ENCODE results near the gene CASKIN1.
"Not testable (repeated sequence)": the region's sequence is repeated elsewhere in the genome, so short reads cannot be mapped to it uniquely, and the experiment has no call there.

The CASKIN1 gene

DNA sequence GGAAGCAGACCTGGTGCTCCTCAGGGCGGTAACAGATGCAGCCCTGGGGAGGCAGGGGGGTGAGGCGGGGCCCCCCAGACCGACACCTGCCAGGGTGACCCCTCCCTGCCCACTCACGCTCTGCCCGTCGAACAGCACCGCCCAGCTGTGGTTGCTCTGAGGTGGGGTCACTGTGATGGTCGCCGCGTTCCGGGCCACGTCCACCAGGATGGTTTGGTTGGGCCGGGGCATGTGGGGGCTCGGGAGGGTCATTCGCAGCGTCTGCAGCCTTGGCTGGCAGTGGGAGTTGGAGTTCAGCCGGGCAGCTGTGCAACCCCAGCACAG, 13.6 kb upstream of the CASKIN1 start:
- FAIRE-seq, result no peak

DNA sequence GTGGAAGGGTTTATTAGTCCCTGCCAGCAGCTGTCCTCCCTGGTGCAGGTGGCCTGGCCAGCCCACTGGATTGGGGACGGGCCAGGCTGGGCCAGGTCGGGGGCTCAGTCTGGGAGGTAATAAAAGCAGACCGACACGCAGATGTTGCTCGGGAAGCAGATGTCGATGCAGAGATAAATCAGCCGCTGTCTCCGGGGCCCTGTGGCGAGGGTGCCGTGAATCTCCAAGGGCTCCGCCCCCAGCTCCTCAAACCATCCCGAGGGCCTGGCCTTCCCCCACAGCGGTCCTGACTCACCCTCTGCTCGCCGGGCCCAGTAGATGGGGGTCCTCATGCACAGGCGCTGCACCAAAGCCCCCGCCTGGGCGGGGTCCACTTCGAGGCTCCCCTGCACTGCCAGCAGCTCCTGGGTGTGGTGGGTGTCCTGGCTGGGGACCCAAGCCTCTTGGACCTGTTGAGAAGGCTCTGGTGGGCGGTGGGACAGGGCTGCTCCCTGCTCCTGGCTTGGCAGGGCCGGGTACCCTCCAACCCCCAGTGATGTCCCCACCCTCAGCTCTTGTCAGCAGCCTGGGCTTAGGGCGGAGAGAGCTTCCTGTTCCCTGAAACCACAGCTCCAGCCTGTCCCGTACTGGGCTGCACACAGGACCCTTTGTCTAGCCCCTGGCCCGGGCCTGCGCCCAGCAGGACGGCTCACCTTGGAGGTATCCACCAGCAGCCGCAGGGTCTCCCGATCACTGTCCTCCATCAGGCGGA, 13.0 kb upstream of the CASKIN1 start:
- no peak for FAIRE-seq

- no peak for FAIRE-seq
Observed at GRCh38 chr16:2208772-2209171, 12.4 kb upstream of the CASKIN1 start.

GRCh38 chr16:2208308-2208707, 11.9 kb upstream of the CASKIN1 start:
- FAIRE-seq, result no peak

GRCh38 chr16:2207872-2208271, 11.5 kb upstream of the CASKIN1 start:
- no peak for FAIRE-seq

- FAIRE-seq, result no peak
Observed at GRCh38 chr16:2206780-2207433, 10.5 kb upstream of the CASKIN1 start.

- FAIRE-seq, result no peak
Observed at GRCh38 chr16:2206420-2206779, 10.0 kb upstream of the CASKIN1 start.

- FAIRE-seq, result no peak
Observed at GRCh38 chr16:2205967-2206313, 9.5 kb upstream of the CASKIN1 start.

- no peak for FAIRE-seq
Observed at GRCh38 chr16:2205104-2205966, 8.9 kb upstream of the CASKIN1 start, which contains the start of gene MLST8. MLST8 (plus strand) TSS chr16:2205454; CDS start chr16:2206086, 632 bp downstream.

DNA sequence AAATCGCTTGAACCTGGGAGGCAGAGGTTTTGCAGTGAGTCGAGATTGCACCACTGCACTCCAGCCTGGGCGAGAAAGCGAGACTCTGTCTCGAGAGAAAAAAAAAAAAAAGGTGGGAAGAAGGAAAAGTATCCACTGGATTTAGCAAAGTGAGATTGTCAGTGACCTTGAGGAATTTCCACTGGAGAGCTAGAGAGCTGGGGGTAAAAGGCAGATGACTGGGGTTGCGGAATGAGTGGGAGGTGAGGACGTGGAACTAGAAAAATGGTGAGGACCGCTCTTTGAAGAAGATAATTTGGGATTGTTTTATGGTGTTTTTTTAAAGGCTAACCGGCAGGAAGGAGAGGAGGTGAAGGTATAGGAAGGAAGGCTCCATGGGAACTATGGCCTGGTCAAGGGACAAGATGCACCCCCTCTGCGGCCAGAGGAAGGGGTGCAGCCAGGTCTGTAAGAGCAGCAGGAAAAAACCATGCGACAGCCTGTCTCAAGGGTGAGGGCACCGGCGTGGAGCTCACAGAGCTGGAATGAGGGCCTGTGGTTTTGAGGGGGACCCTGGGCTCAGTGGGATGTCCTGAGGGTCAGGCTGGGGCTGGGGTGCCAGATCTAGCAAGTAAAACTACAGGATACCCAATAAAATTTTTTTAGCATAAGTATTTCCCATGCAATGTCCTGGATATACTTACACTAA, 8.2 kb upstream of the CASKIN1 start:
- no peak for FAIRE-seq

- not testable (repeated sequence) for FAIRE-seq
Observed at GRCh38 chr16:2203119-2203688, 6.8 kb upstream of the CASKIN1 start.

- no peak for FAIRE-seq
Observed at GRCh38 chr16:2200313-2200712, 3.9 kb upstream of the CASKIN1 start.

DNA sequence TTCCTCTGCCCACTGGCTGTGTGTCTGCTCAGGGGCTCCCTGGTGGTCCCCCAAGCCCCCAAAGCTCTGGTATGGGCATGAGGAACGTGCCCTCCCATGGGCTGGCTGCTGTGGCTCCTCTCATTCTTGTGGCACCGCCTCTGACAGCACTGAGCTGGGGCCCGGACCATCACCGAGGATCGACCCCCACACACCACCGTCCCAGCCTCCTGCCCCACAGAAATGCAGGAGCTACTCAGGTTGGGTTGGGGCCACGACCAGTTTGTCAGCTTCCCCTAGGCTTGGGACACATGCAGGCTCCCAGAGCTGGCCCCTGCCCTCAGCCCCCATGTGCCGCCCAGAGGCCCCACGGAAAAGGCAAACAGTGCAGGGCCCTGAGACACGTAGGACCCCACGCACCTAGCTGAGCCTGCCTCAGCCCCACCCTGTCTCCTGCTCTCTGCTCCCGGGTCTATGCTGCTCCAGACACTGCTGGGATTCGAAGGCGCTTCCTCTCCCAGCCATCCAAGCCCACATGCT, 3.3 kb upstream of the CASKIN1 start:
- no peak for FAIRE-seq

GRCh38 chr16:2199095-2199494, 2.7 kb upstream of the CASKIN1 start:
- no peak for FAIRE-seq

- FAIRE-seq, result no peak
Observed at GRCh38 chr16:2198283-2198682, 1.9 kb upstream of the CASKIN1 start.

GRCh38 chr16:2197765-2198164, 1.4 kb upstream of the CASKIN1 start:
- FAIRE-seq, result no peak

DNA sequence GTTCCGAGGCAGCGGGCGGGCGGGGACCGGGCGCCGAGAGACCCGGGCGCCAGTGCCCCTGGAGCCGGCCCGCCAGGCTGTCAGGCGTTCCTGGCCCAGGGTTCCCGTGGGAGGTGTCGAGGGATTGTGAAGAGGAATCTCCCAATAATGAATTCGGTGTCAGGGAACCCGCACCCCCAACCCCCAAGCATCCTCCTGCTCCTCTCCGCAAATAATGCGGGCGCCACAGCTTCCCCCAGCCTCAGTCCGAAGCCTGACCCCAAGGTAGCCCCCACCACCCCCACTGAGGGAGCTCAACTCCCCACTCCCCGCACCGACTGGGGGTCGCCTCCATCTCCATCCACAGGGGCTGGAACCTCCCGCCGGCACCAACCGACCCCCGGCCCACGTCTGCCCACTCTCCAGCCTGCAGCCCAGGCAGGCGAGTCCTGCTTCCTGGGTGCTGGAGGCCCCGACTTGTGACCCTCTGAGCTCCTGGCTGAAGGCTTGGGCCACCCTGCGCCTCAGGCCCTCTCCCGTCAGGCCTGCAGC, 641 bp upstream of the CASKIN1 start:
- FAIRE-seq, result no peak

DNA sequence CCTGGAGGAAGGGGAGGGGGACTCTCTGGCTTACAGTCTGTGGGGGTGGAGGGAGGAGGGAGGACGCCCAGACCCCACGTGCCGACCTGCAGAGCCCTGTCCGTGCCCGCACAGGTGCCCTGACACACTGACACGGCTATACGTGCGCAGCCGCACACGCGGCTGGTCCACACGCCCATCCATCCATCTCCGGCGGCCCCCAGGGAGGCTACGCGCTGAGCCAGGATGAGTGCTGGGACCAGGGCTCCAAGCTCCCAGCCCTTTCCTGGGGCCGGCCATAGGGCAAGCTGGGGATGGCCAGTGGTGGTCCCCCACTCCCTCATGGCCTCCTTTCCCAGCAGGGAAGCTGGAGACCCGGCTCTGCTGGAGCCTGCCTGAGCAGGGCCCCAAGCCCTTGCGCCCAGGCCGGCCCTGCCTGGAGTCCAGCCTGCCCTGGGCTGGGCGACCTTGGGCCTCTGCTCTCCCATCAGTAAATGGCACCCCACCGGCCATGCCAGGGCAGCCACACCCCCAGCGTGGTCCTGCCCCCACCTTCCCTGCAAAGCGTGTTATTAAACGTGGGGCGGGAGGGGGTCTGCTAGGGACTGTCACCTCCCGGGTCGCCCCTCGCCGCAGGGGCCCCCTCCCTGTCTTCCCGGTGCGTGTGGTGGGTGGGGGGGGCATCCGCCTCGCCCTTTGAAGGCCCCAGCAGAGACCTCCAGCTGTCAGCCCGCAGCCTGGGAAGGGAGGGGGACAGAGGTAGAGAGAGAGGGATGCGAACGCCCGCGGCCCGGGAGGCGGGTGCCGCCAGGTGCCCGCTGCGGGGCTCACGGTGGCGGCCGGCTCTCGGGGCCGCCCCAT, 863 bp downstream of the CASKIN1 start:
- no peak for FAIRE-seq

- FAIRE-seq, result no peak
Observed at GRCh38 chr16:2194852-2195321, 1.5 kb downstream of the CASKIN1 start.

DNA sequence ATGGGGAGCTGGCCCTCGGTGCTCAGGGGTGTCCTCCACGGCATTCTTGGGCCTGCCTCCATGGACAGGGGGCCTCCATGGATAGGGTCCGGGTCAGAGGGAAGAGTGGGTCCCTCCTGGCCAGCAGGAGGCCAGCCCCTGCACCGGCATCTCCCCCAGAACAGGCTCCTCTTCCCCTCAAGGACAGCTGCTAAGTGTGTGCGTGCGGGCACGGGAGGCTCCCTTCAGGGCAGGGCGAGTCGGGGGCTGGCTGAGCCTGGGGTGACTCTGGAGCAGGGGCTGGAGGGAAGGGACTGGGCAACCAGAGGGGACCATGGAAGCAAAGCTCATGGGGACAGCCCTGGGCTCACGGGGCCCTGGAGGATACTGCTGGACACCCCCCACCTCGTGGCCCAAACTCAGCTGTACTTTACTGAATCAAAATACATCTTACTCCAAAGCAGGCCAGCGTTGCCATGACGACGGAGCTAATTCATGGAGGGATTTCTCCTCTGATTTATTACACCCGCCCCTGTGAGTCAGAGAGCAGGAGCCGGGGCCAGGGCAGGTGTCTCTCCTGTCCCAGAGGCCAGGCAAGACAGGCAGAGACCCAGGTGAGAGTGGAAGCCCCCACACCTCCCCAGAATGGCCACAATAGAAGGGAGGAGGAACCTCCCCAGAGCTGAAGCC, 2.1 kb downstream of the CASKIN1 start:
- FAIRE-seq, result no peak

DNA sequence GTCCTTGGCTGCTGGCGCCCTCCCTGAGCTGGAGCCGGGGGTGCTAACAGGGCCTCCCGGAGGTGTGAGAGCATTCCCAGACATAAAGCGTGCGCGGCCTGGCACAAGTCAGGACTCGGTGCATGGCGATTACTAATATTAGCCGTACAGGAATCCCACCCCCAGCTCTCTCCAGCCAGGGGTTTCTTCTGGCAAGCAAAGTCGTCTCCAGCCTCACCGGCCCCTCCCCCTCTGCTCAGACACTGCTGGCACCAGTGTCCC, 5.0 kb downstream of the CASKIN1 start:
- no peak for FAIRE-seq

Measured in TTC549 (cell line).